ENCODE measurements around the gene APP.

Gene APP

GRCh38 chr21:25964015-25964414 is 206.6 kb downstream of the APP start:
- DNase-seq (ENCODE audit: insufficient read length): no peak

GRCh38 chr21:25963181-25963580 is 207.4 kb downstream of the APP start:
- DNase-seq (ENCODE audit: insufficient read length) (no peak), FAIRE-seq (no peak)
- TF ChIP-seq TAF1 (IDR thresholded peaks at IDR 0.05; ENCODE audit: borderline replicate concordance, low read depth, low read length) (no peak), POLR2AphosphoS5 (IDR thresholded peaks at IDR 0.05; ENCODE audit: low read depth, low read length) (no peak), POLR2A (IDR thresholded peaks at IDR 0.05; ENCODE audit: low read depth, low read length) (no peak)

More at GRCh38 chr21:25964015-25964414, 206.6 kb downstream of the APP start:
- no peak for FAIRE-seq
- TF ChIP-seq POLR2A (IDR thresholded peaks at IDR 0.05; ENCODE audit: low read depth, low read length): no peak
- TF ChIP-seq POLR2AphosphoS5 (IDR thresholded peaks at IDR 0.05; ENCODE audit: low read depth, low read length): no peak
- TF ChIP-seq TAF1 (IDR thresholded peaks at IDR 0.05; ENCODE audit: borderline replicate concordance, low read depth, low read length): no peak

- FAIRE-seq (peak; percentile 5), DNase-seq (ENCODE audit: insufficient read length) (no peak)
- TF ChIP-seq POLR2A (IDR thresholded peaks at IDR 0.05; ENCODE audit: low read depth, low read length) (no peak), TAF1 (IDR thresholded peaks at IDR 0.05; ENCODE audit: borderline replicate concordance, low read depth, low read length) (no peak), POLR2AphosphoS5 (IDR thresholded peaks at IDR 0.05; ENCODE audit: low read depth, low read length) (no peak)
Measured at GRCh38 chr21:25961042-25961441, 209.5 kb downstream of the APP start.

GRCh38 chr21:25960402-25960801 is 210.2 kb downstream of the APP start:
- no peak for FAIRE-seq
- TF ChIP-seq TAF1 (IDR thresholded peaks at IDR 0.05; ENCODE audit: borderline replicate concordance, low read depth, low read length) (no peak), POLR2AphosphoS5 (IDR thresholded peaks at IDR 0.05; ENCODE audit: low read depth, low read length) (no peak), POLR2A (IDR thresholded peaks at IDR 0.05; ENCODE audit: low read depth, low read length) (no peak)
- no peak for DNase-seq (ENCODE audit: insufficient read length)

GRCh38 chr21:25959799-25960198 is 210.8 kb downstream of the APP start:
- TF ChIP-seq POLR2AphosphoS5 (IDR thresholded peaks at IDR 0.05; ENCODE audit: low read depth, low read length): no peak
- no peak for TF ChIP-seq POLR2A (IDR thresholded peaks at IDR 0.05; ENCODE audit: low read depth, low read length)
- no peak for TF ChIP-seq TAF1 (IDR thresholded peaks at IDR 0.05; ENCODE audit: borderline replicate concordance, low read depth, low read length)
- DNase-seq (ENCODE audit: insufficient read length) (no peak), FAIRE-seq (no peak)

- no peak for TF ChIP-seq POLR2A (IDR thresholded peaks at IDR 0.05; ENCODE audit: low read depth, low read length)
- no peak for TF ChIP-seq POLR2AphosphoS5 (IDR thresholded peaks at IDR 0.05; ENCODE audit: low read depth, low read length)
- TF ChIP-seq TAF1 (IDR thresholded peaks at IDR 0.05; ENCODE audit: borderline replicate concordance, low read depth, low read length): no peak
- no peak for DNase-seq (ENCODE audit: insufficient read length)
- no peak for FAIRE-seq
Measured at GRCh38 chr21:25956993-25957714, 213.4 kb downstream of the APP start.

GRCh38 chr21:25955646-25956045 is 214.9 kb downstream of the APP start:
- TF ChIP-seq POLR2A (IDR thresholded peaks at IDR 0.05; ENCODE audit: low read depth, low read length) (no peak), POLR2AphosphoS5 (IDR thresholded peaks at IDR 0.05; ENCODE audit: low read depth, low read length) (no peak), TAF1 (IDR thresholded peaks at IDR 0.05; ENCODE audit: borderline replicate concordance, low read depth, low read length) (no peak)
- DNase-seq (ENCODE audit: insufficient read length) (no peak), FAIRE-seq (no peak)

- DNase-seq (ENCODE audit: insufficient read length) (no peak), FAIRE-seq (no peak)
- TF ChIP-seq POLR2AphosphoS5 (IDR thresholded peaks at IDR 0.05; ENCODE audit: low read depth, low read length): no peak
- no peak for TF ChIP-seq TAF1 (IDR thresholded peaks at IDR 0.05; ENCODE audit: borderline replicate concordance, low read depth, low read length)
- TF ChIP-seq POLR2A (IDR thresholded peaks at IDR 0.05; ENCODE audit: low read depth, low read length): no peak
Measured at GRCh38 chr21:25953659-25954058, 216.9 kb downstream of the APP start.

- no peak for FAIRE-seq
- TF ChIP-seq POLR2AphosphoS5 (IDR thresholded peaks at IDR 0.05; ENCODE audit: low read depth, low read length) (no peak), TAF1 (IDR thresholded peaks at IDR 0.05; ENCODE audit: borderline replicate concordance, low read depth, low read length) (no peak), POLR2A (IDR thresholded peaks at IDR 0.05; ENCODE audit: low read depth, low read length) (no peak)
- no peak for DNase-seq (ENCODE audit: insufficient read length)
Measured at GRCh38 chr21:25953196-25953595, 217.4 kb downstream of the APP start.

GRCh38 chr21:25952306-25952705 is 218.3 kb downstream of the APP start:
- DNase-seq (ENCODE audit: insufficient read length) (no peak), FAIRE-seq (no peak)
- TF ChIP-seq TAF1 (IDR thresholded peaks at IDR 0.05; ENCODE audit: borderline replicate concordance, low read depth, low read length) (no peak), POLR2A (IDR thresholded peaks at IDR 0.05; ENCODE audit: low read depth, low read length) (no peak)

GRCh38 chr21:25949701-25950100 is 220.9 kb downstream of the APP start:
- DNase-seq (ENCODE audit: insufficient read length): no peak
- TF ChIP-seq POLR2AphosphoS5 (IDR thresholded peaks at IDR 0.05; ENCODE audit: low read depth, low read length) (no peak), POLR2A (IDR thresholded peaks at IDR 0.05; ENCODE audit: low read depth, low read length) (no peak), TAF1 (IDR thresholded peaks at IDR 0.05; ENCODE audit: borderline replicate concordance, low read depth, low read length) (no peak)
- no peak for FAIRE-seq

- FAIRE-seq: no peak
Measured at GRCh38 chr21:25944672-25945213, 225.8 kb downstream of the APP start.

More at GRCh38 chr21:25944672-25945213, 225.8 kb downstream of the APP start:
- DNase-seq (ENCODE audit: insufficient read length): no peak
- TF ChIP-seq POLR2AphosphoS5 (IDR thresholded peaks at IDR 0.05; ENCODE audit: low read depth, low read length) (no peak), TAF1 (IDR thresholded peaks at IDR 0.05; ENCODE audit: borderline replicate concordance, low read depth, low read length) (no peak), POLR2A (IDR thresholded peaks at IDR 0.05; ENCODE audit: low read depth, low read length) (no peak)
